ENCODE results near the gene PLXNA2.

DNA sequence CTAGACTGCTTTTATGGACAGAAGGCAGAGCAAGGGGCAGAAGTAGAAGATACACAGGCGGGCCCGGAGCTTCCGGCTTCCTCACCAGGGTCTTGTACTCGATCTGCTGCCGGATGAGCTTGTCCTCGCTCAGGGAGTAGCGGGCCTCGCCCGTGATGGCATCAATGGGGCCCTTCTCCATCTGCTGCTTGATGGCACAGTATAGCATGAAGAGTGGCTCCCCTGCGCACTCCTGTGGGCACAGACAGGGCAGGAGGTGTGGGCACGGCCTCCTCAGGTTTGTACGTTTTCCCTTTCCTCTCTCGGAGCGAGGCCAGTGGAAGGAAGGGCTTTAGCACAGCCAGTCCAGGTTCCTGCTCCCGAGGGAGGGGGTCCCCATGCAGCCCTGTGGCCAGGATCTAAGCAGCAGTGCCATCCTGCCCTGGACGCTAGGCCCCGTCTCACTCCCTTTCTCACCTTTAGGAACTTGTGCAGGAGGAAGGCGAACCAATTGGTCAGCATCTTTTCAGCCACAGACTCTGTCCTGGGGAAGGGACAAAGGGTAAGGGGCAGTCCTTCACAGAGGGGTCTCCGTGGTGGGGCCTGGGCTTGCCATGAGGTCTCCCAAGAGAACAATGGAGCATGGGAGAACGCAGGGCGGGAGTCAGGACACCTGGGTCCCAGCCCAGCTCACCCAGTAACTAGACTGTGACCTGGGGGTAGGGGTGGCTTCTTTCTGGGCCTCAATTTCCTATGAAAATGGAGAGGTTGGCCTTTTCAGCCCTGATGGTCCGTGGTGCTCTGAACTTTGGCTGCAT lies 204.4 kb downstream of the PLXNA2 start:
- TF ChIP-seq, protein P1, sequence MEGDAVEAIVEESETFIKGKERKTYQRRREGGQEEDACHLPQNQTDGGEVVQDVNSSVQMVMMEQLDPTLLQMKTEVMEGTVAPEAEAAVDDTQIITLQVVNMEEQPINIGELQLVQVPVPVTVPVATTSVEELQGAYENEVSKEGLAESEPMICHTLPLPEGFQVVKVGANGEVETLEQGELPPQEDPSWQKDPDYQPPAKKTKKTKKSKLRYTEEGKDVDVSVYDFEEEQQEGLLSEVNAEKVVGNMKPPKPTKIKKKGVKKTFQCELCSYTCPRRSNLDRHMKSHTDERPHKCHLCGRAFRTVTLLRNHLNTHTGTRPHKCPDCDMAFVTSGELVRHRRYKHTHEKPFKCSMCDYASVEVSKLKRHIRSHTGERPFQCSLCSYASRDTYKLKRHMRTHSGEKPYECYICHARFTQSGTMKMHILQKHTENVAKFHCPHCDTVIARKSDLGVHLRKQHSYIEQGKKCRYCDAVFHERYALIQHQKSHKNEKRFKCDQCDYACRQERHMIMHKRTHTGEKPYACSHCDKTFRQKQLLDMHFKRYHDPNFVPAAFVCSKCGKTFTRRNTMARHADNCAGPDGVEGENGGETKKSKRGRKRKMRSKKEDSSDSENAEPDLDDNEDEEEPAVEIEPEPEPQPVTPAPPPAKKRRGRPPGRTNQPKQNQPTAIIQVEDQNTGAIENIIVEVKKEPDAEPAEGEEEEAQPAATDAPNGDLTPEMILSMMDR (conservative IDR thresholded peaks at IDR 0.05; ENCODE audit: low read depth, low read length) = no peak
- no peak for TF ChIP-seq EZH2 (IDR thresholded peaks at IDR 0.05; ENCODE audit: borderline replicate concordance, low read depth, low read length, poor library complexity, severe bottlenecking)
